H9 (cell line): ENCODE measurements around the gene RASL10A. TPM values are rescaled to one million over a fixed set of nuclear protein-coding genes. Genes with fewer than 3 reads are reported as not detected.

ENCODE experiments used
- DNase-seq: peaks from one replicate; pipeline ENCODE4 v3.0.0-alpha.2; 2017
- H2AFZ ChIP-seq: one replicate; pipeline ENCODE4 v1.6.1; 2013; ENCODE audit warnings: mild to moderate bottlenecking, low read length, control low read depth, moderate library complexity
- H2AK5ac ChIP-seq: 2 replicates; pipeline ENCODE4 v1.6.1; 2013; ENCODE audit warnings: low read length, control low read depth, mixed read lengths; ENCODE audit not compliant: insufficient read length
- H2BK120ac ChIP-seq: one replicate; pipeline ENCODE4 v1.6.1; 2013; ENCODE audit warnings: low read depth, mild to moderate bottlenecking, low read length, control low read depth, inconsistent platforms; ENCODE audit not compliant: poor library complexity, severe bottlenecking
- H2BK12ac ChIP-seq: 2 replicates; pipeline ENCODE4 v1.6.1; 2013; ENCODE audit warnings: low read length, control low read depth, mixed read lengths, low read depth; ENCODE audit not compliant: insufficient read length
- H2BK15ac ChIP-seq: 2 replicates; pipeline ENCODE4 v1.6.1; 2013; ENCODE audit warnings: low read depth, low read length, control low read depth
- H2BK20ac ChIP-seq: one replicate; pipeline ENCODE4 v1.6.1; 2013; ENCODE audit warnings: low read depth, mild to moderate bottlenecking, low read length, control low read depth, inconsistent platforms; ENCODE audit not compliant: poor library complexity, severe bottlenecking
- H2BK5ac ChIP-seq: 2 replicates; pipeline ENCODE4 v1.6.1; 2013; ENCODE audit warnings: low read length, control low read depth, mixed read lengths; ENCODE audit not compliant: insufficient read length
- H3K14ac ChIP-seq: 2 replicates; pipeline ENCODE4 v1.6.1; 2013; ENCODE audit warnings: low read length, control low read depth; ENCODE audit not compliant: insufficient read depth
- H3K18ac ChIP-seq: 2 replicates; pipeline ENCODE4 v1.6.1; 2013; ENCODE audit warnings: low read depth, mild to moderate bottlenecking, mixed read lengths, low read length, control low read depth; ENCODE audit not compliant: insufficient read length
- H3K23ac ChIP-seq: 2 replicates; pipeline ENCODE4 v1.6.1; 2013; ENCODE audit warnings: low read length, control low read depth, mixed read lengths, low read depth; ENCODE audit not compliant: insufficient read length
- H3K23me2 ChIP-seq: 2 replicates; pipeline ENCODE4 v1.6.1; 2013; ENCODE audit warnings: low read depth, mild to moderate bottlenecking, mixed read lengths, low read length, control low read depth; ENCODE audit not compliant: insufficient read length, poor library complexity, severe bottlenecking
- H3K27ac ChIP-seq: 2 replicates; pipeline ENCODE4 v1.5.1; 2013; ENCODE audit warnings: low read length, control low read depth, mixed read lengths, low read depth; ENCODE audit not compliant: insufficient read length
- H3K27me3 ChIP-seq: 2 replicates; pipeline ENCODE4 v1.6.1; 2013; ENCODE audit warnings: low read length, control low read depth, inconsistent platforms; ENCODE audit not compliant: insufficient read depth
- H3K4ac ChIP-seq: 2 replicates; pipeline ENCODE4 v1.6.1; 2013; ENCODE audit warnings: low read depth, mild to moderate bottlenecking, control low read depth, inconsistent platforms, low read length, moderate library complexity
- H3K4me1 ChIP-seq: 2 replicates; pipeline ENCODE4 v1.6.1; 2013; ENCODE audit warnings: low read length, control low read depth, inconsistent platforms; ENCODE audit not compliant: insufficient read depth
- H3K4me2 ChIP-seq: 2 replicates; pipeline ENCODE4 v1.6.1; 2013; ENCODE audit warnings: low read length, control low read depth, mixed read lengths; ENCODE audit not compliant: insufficient read length, insufficient read depth
- H3K56ac ChIP-seq: 2 replicates; pipeline ENCODE4 v1.6.1; 2013; ENCODE audit warnings: low read depth, mild to moderate bottlenecking, mixed read lengths, low read length, control low read depth; ENCODE audit not compliant: insufficient read length
- H3K79me1 ChIP-seq: 2 replicates; pipeline ENCODE4 v1.6.1; 2013; ENCODE audit warnings: low read depth, mild to moderate bottlenecking, moderate library complexity, low read length, control low read depth, inconsistent platforms; ENCODE audit not compliant: insufficient read depth, poor library complexity, severe bottlenecking
- H3K79me2 ChIP-seq: 2 replicates; pipeline ENCODE4 v1.6.1; 2013; ENCODE audit warnings: low read length, control low read depth, inconsistent platforms; ENCODE audit not compliant: insufficient read depth
- H3K9ac ChIP-seq: 2 replicates; pipeline ENCODE4 v1.6.1; 2013; ENCODE audit warnings: low read length, control low read depth, mixed read lengths; ENCODE audit not compliant: insufficient read length; ENCODE audit errors: extremely low read depth
- H3K9me3 ChIP-seq: one replicate; pipeline ENCODE4 v1.6.1; 2013; ENCODE audit warnings: low read depth, low read length, inconsistent platforms; ENCODE audit not compliant: control insufficient read depth
- H3T11ph ChIP-seq: one replicate; pipeline ENCODE4 v1.6.1; 2013; ENCODE audit warnings: mild to moderate bottlenecking, low read length, control low read depth, inconsistent platforms
- H4K20me1 ChIP-seq: one replicate; pipeline ENCODE4 v1.6.1; 2013; ENCODE audit not compliant: control insufficient read depth, insufficient read length, insufficient read depth
- H4K5ac ChIP-seq: 2 replicates; pipeline ENCODE4 v1.6.1; 2013; ENCODE audit warnings: low read depth, mild to moderate bottlenecking, mixed read lengths, low read length, control low read depth; ENCODE audit not compliant: insufficient read length
- H4K8ac ChIP-seq: replicated peaks from 2 replicates; pipeline ENCODE4 v1.6.1; 2013; ENCODE audit warnings: low read length, control low read depth, mixed read lengths, low read depth; ENCODE audit not compliant: insufficient read length
- H4K91ac ChIP-seq: 2 replicates; pipeline ENCODE4 v1.6.1; 2013; ENCODE audit warnings: low read depth, mild to moderate bottlenecking, moderate library complexity, mixed read lengths, low read length, control low read depth; ENCODE audit not compliant: insufficient read length
- H3K27ac Mint-ChIP-seq, 3 experiments: 2 replicates in 2 of 3; 3 replicates in 1 of 3; pipeline ENCODE4 v1.8.0; 2020 to 2021; ENCODE audit warnings: mixed read lengths in 3 of 3, mild to moderate bottlenecking in 1 of 3, moderate library complexity in 1 of 3
- H3K27me3 Mint-ChIP-seq: 2 replicates; pipeline ENCODE4 v1.8.0; 2021; ENCODE audit warnings: low read depth, mild to moderate bottlenecking, moderate library complexity, mixed read lengths
- H3K36me3 Mint-ChIP-seq, 3 experiments: 2 replicates in 2 of 3; 3 replicates in 1 of 3; pipeline ENCODE4 v1.8.0; 2020 to 2021; ENCODE audit warnings: low read depth in 3 of 3, mixed read lengths in 3 of 3; ENCODE audit not compliant: insufficient read depth in 1 of 3
- H3K4me1 Mint-ChIP-seq, 2 experiments: 2 replicates each; pipeline ENCODE4 v1.8.0; 2020; ENCODE audit warnings: mixed read lengths in 2 of 2
- H3K4me3 Mint-ChIP-seq, 2 experiments: 2 replicates in 1 of 2; 3 replicates in 1 of 2; pipeline ENCODE4 v1.8.0; 2020 to 2021; ENCODE audit warnings: mild to moderate bottlenecking in 2 of 2, mixed read lengths in 2 of 2, moderate library complexity in 1 of 2
- H3K9me3 Mint-ChIP-seq, 2 experiments: 2 replicates in 1 of 2; 3 replicates in 1 of 2; pipeline ENCODE4 v1.8.0; 2020; ENCODE audit warnings: mild to moderate bottlenecking in 2 of 2, mixed read lengths in 2 of 2, moderate library complexity in 1 of 2
- WGBS: extraction: QIAGEN DNeasy Blood & Tissue Kit; methylation state at CpG from one replicate; pipeline ENCODE4 v1.1.7; 2013; ENCODE audit warnings: missing lambda C conversion rate, low lambda C conversion rate, mixed read lengths; ENCODE audit not compliant: insufficient read length; ENCODE audit errors: extremely low coverage; 5-methylcytosine and 5-hydroxymethylcytosine counted together
- total RNA-seq: library from RNA; stranded (reverse); gene quantifications from 2 replicates; pipeline ENCODE4 v1.2.1, GENCODE V29; 2021
- TF ChIP-seq, protein P1 (sequence below): fragments of 200-600 bp; sonication (generic); conservative IDR thresholded peaks from 3 replicates; pipeline ENCODE4 v1.8.0; 2021; ENCODE audit warnings: antibody characterized with exemption, mild to moderate bottlenecking

The RASL10A gene
- total RNA-seq, 1 experiment from 2014 or later = 0.90 TPM

GRCh38 chr22:29307596-29308147 lies 7.8 kb downstream of the RASL10A start:
- Histone ChIP-seq H2BK12ac (no peak overlapping the region), H3K23ac (no peak overlapping the region), H4K8ac (no peak overlapping the region), H3K4ac (no peak overlapping the region), H2AFZ (no peak overlapping the region), H3K18ac (no peak overlapping the region), H3T11ph (no peak overlapping the region), H3K79me2 (no peaks in the 10 kb centered on the region), H3K79me1 (no peaks in the 10 kb centered on the region), H3K4me1 (no peaks in the 10 kb centered on the region), H4K91ac (no peak overlapping the region), H2BK5ac (no peak overlapping the region), H4K20me1 (no peaks in the 10 kb centered on the region), H2AK5ac (no peak overlapping the region), H3K27ac (no peak overlapping the region), H3K9me3 (no peaks in the 10 kb centered on the region), H2BK15ac (no peak overlapping the region), H3K4me2 (peak overlapping the region; percentile 35), H3K56ac (no peak overlapping the region), H2BK20ac (no peak overlapping the region), H3K14ac (no peak overlapping the region), H2BK120ac (no peak overlapping the region), H4K5ac (no peak overlapping the region), H3K9ac (no peak overlapping the region), H3K23me2 (peaks cover 8% of the 10 kb centered on the region), H3K27me3 (no peaks in the 10 kb centered on the region)
- Mint-ChIP-seq H3K27me3 (peaks cover 14% of the 10 kb centered on the region), H3K36me3 (no peaks in the 10 kb centered on the region; a peak in 2 of 7 replicates), H3K9me3 (peaks cover 0 to 3% of the 10 kb centered on the region in 2 experiments; a peak in 2 of 5 replicates), H3K4me3 (peak overlapping the region; percentile 72 to 92), H3K4me1 (peaks cover 15 to 32% of the 10 kb centered on the region in 2 experiments), H3K27ac (no peak overlapping the region; a peak in 1 of 7 replicates)
- DNase-seq = no peak
- TF ChIP-seq, protein P1, sequence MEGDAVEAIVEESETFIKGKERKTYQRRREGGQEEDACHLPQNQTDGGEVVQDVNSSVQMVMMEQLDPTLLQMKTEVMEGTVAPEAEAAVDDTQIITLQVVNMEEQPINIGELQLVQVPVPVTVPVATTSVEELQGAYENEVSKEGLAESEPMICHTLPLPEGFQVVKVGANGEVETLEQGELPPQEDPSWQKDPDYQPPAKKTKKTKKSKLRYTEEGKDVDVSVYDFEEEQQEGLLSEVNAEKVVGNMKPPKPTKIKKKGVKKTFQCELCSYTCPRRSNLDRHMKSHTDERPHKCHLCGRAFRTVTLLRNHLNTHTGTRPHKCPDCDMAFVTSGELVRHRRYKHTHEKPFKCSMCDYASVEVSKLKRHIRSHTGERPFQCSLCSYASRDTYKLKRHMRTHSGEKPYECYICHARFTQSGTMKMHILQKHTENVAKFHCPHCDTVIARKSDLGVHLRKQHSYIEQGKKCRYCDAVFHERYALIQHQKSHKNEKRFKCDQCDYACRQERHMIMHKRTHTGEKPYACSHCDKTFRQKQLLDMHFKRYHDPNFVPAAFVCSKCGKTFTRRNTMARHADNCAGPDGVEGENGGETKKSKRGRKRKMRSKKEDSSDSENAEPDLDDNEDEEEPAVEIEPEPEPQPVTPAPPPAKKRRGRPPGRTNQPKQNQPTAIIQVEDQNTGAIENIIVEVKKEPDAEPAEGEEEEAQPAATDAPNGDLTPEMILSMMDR = no peak
- no CpG with 5 or more reads among the region's 20 CpGs for WGBS
